GM12874 (cell line): ENCODE results near the gene TGFBR2.

Experiments used
- TF ChIP-seq, protein P1 (sequence below): IDR thresholded peaks from 2 replicates; pipeline ENCODE4 v1.5.1; 2011; ENCODE audit warnings: low read depth, mild to moderate bottlenecking, control low read depth, low read length, moderate library complexity; ENCODE audit not compliant: insufficient read depth

The TGFBR2 gene

DNA sequence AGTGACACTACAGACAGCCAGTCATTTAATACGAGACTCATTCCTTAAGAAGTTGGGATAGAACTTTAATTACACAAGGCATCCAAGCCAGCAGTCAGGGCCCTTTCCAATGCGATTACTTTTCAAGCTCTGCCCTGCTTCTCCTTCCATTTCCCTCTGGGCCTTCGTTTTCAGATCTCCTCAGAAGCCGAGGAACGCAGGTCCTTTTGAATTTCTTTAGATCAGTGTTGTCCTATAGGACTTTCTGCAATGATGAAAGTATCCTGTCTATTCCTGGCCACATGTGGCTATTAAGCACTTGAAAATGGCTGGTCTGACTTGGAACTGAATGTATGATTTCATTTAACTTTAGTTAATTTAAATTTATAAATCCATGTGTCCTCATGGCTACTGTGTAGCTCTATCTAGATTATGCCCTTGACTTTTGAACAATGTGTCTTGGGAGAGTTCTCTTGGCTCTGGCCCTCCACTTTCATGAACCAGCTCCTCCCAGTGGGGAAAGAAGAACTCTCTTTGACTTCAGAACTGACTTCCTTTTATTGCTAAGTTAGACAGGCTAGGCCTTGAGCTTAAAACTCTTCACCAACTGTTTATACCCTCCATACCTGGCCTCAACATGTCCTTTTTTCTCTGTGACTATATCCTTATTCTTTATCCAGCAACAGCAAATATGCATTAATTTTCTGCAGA lies 22.6 kb downstream of the TGFBR2 start:
- TF ChIP-seq, protein P1, sequence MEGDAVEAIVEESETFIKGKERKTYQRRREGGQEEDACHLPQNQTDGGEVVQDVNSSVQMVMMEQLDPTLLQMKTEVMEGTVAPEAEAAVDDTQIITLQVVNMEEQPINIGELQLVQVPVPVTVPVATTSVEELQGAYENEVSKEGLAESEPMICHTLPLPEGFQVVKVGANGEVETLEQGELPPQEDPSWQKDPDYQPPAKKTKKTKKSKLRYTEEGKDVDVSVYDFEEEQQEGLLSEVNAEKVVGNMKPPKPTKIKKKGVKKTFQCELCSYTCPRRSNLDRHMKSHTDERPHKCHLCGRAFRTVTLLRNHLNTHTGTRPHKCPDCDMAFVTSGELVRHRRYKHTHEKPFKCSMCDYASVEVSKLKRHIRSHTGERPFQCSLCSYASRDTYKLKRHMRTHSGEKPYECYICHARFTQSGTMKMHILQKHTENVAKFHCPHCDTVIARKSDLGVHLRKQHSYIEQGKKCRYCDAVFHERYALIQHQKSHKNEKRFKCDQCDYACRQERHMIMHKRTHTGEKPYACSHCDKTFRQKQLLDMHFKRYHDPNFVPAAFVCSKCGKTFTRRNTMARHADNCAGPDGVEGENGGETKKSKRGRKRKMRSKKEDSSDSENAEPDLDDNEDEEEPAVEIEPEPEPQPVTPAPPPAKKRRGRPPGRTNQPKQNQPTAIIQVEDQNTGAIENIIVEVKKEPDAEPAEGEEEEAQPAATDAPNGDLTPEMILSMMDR: no peak

DNA sequence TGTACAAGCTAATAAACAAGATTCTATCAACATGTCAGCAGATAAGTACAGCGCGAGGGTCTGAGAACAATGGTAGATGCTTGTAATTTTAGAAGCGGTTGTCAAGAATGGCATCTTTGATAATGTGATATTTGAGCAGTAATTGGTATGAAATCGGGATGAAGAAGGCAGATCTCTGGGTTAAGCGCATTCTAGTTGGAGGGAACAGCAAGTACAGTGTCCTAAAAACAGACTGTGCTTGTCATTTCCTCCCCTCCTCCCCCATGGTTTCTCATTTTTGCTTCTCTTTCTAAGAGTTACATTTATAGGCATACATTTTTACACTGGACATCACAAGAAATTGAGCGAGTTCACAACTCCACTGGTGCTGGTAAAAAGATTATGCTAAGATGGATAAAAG lies 23.3 kb downstream of the TGFBR2 start:
- TF ChIP-seq, protein P1: no peak

DNA sequence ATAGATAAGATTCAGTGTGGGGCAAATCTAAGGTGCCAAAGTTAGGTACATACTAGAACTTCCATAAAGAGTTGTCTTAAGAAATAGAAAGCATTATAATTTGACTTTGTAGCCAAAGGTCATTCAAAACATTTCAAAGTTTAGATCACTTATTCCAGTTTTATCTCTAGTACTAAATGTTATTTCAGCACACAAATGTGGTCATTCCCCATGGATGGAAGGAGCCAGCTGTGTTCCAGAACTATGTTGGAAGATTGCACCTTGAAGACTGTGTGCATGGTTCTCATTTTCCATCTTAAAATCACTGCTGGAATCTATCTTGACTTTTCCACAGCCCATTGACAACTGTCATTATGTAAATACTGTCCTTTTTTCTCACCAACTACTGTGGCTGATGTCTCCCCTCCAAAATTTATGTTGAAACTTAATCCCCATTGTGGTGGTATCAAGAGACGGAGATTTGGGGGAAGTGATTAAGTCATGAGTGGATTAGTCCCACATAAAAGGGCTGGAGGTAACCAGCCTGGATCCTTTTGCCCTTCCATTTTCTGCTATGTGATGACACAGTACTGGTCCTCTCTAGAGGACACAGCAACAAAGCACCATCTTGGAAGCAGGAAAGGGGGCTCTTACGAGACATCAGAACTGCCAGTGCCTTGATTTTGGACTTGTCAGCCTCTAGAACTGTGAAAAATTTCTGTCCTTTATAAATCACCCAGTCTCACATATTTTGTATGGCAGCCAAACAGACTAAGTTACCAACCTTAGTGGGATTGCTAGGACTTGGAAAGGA lies 24.0 kb downstream of the TGFBR2 start:
- TF ChIP-seq, protein P1: no peak

GRCh38 chr3:30631243-30631904 lies 25.0 kb downstream of the TGFBR2 start:
- TF ChIP-seq, protein P1: no peak

DNA sequence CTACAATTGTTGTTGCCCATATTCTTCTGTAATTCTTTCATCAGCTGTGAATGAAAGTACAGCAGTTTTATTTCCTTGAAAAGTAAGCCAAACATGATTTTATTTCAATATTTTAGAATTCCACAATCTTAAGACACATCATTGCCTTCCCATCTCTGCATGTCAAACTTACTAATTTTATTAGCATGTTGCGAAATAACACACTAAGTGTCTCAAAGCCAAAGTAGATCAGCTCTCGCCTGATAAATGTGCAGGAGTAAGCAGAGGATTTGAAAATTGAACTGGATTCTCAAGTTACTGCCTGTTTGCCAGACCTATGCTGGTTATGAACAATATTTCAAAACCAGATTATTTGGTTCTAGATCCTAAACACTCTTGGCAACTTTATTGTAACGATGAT lies 25.7 kb downstream of the TGFBR2 start:
- TF ChIP-seq, protein P1: no peak

- TF ChIP-seq, protein P1: no peak
Measured at GRCh38 chr3:30632521-30632920, 26.1 kb downstream of the TGFBR2 start.

- TF ChIP-seq, protein P1: no peak
Measured at GRCh38 chr3:30633718-30634117, 27.3 kb downstream of the TGFBR2 start.
